Measurements from ENCODE around the gene MOCS1. TPM values are rescaled to one million over a fixed set of nuclear protein-coding genes. Genes with fewer than 3 reads are reported as not detected.

MOCS1 gene
- polyA plus RNA-seq, 1 donor, result 11.0 TPM

GRCh38 chr6:39950125-39950720 lies 16.0 kb upstream of the MOCS1 start:
- no peak for DNase-seq

GRCh38 chr6:39948199-39948791 lies 14.0 kb upstream of the MOCS1 start:
- DNase-seq, result no peak

- DNase-seq, result no peak
These were observed 13.4 kb upstream of the MOCS1 start for GRCh38 chr6:39947611-39948068.

GRCh38 chr6:39945626-39946025 lies 11.4 kb upstream of the MOCS1 start:
- DNase-seq, result no peak

GRCh38 chr6:39942903-39943580 lies 8.8 kb upstream of the MOCS1 start:
- DNase-seq, result no peak

- DNase-seq, result no peak
These were observed 7.6 kb upstream of the MOCS1 start for GRCh38 chr6:39941820-39942219.

- DNase-seq, result no peak
These were observed 6.9 kb upstream of the MOCS1 start for GRCh38 chr6:39941138-39941537.

GRCh38 chr6:39938773-39939654 lies 4.8 kb upstream of the MOCS1 start:
- DNase-seq, result no peak

GRCh38 chr6:39937686-39938333 lies 3.5 kb upstream of the MOCS1 start:
- no peak for DNase-seq

- DNase-seq, result no peak
These were observed 2.6 kb upstream of the MOCS1 start for GRCh38 chr6:39936857-39937256.

- no peak for DNase-seq
These were observed 979 bp upstream of the MOCS1 start for GRCh38 chr6:39935241-39935640.

GRCh38 chr6:39933669-39934130 lies 562 bp downstream of the MOCS1 start:
- DNase-seq, result no peak

GRCh38 chr6:39932386-39932910 lies 1.8 kb downstream of the MOCS1 start:
- DNase-seq, result no peak

GRCh38 chr6:39931607-39932006 lies 2.7 kb downstream of the MOCS1 start:
- DNase-seq, result no peak

- no peak for DNase-seq
These were observed 3.7 kb downstream of the MOCS1 start for GRCh38 chr6:39930540-39930939.

GRCh38 chr6:39929733-39930461 lies 4.4 kb downstream of the MOCS1 start:
- no peak for DNase-seq

- DNase-seq, result no peak
These were observed 5.1 kb downstream of the MOCS1 start for GRCh38 chr6:39929039-39929732.

GRCh38 chr6:39927159-39927558 lies 7.1 kb downstream of the MOCS1 start:
- no peak for DNase-seq

- DNase-seq, result no peak
These were observed 7.6 kb downstream of the MOCS1 start for GRCh38 chr6:39926668-39927067.

- DNase-seq, result no peak
These were observed 8.4 kb downstream of the MOCS1 start for GRCh38 chr6:39925931-39926290.
